ENCODE measurements around the gene ISM1.

Gene ISM1

GRCh38 chr20:13256606-13257005 lies 35.5 kb downstream of the ISM1 start:
- Histone ChIP-seq H3K4me2 (ENCODE audit: low read length) (no peak overlapping the region), H3K4me1 (ENCODE audit: insufficient read depth, low read length, severe bottlenecking) (no peaks in the 10 kb centered on the region), H3F3A (ENCODE audit: insufficient read depth, low read length) (no peaks in the 10 kb centered on the region), H4K20me1 (ENCODE audit: insufficient read depth, low read length) (no peaks in the 10 kb centered on the region), H3K36me3 (ENCODE audit: insufficient read depth, low read length) (no peaks in the 10 kb centered on the region), H3K79me2 (ENCODE audit: insufficient read depth, low read length) (no peaks in the 10 kb centered on the region), H2AFZ (ENCODE audit: low read length) (no peak overlapping the region), H3K27ac (ENCODE audit: low read depth, low read length, poor library complexity, severe bottlenecking) (no peak overlapping the region), H3K4me3 (ENCODE audit: low read depth, low read length, poor library complexity, severe bottlenecking) (no peak overlapping the region), H3K9me2 (ENCODE audit: low read depth, low read length) (no peaks in the 10 kb centered on the region), H3K27me3 (ENCODE audit: insufficient read depth, low read length) (no peaks in the 10 kb centered on the region), H3K9me3 (ENCODE audit: low read length) (no peaks in the 10 kb centered on the region), H3K9ac (ENCODE audit: low read length) (no peak overlapping the region)
- no peak for TF ChIP-seq EZH2 (IDR thresholded peaks at IDR 0.05; ENCODE audit: borderline replicate concordance, low read length)
- no peak for TF ChIP-seq CTCF (IDR thresholded peaks at IDR 0.05; ENCODE audit: low read length)

DNA sequence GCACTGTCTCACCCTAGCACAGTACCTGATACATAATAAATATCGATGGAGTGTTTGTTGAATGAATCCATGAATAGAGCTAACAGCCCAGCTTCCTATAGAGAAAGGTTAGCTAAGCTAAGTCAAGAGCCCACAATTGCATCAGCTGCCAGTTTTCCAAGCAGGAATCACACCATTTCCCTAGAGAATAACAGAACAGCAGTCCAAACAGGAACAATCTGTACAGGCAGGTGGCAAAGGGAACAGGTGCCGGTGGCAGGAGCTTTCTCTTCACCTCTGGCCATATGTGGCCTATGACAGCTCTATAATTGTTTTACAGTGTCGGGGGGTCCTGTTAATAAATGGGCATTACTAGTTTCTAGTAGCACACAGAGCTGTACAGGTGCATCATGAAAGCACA lies 38.8 kb downstream of the ISM1 start:
- H3K9me2 ChIP-seq (ENCODE audit: low read depth, low read length), result no peaks in the 10 kb centered on the region

GRCh38 chr20:13260650-13261279 lies 39.7 kb downstream of the ISM1 start:
- H3K27me3 ChIP-seq (ENCODE audit: insufficient read depth, low read length), result no peaks in the 10 kb centered on the region
- H3K9me3 ChIP-seq (ENCODE audit: low read length), result no peaks in the 10 kb centered on the region
- H2AFZ ChIP-seq (ENCODE audit: low read length), result no peak overlapping the region
- no peaks in the 10 kb centered on the region for H3K9me2 ChIP-seq (ENCODE audit: low read depth, low read length)
- no peaks in the 10 kb centered on the region for H3K4me1 ChIP-seq (ENCODE audit: insufficient read depth, low read length, severe bottlenecking)
- H3K9ac ChIP-seq (ENCODE audit: low read length), result no peak overlapping the region
- H3K79me2 ChIP-seq (ENCODE audit: insufficient read depth, low read length), result no peaks in the 10 kb centered on the region
- no peaks in the 10 kb centered on the region for H3K36me3 ChIP-seq (ENCODE audit: insufficient read depth, low read length)
- H3F3A ChIP-seq (ENCODE audit: insufficient read depth, low read length), result no peaks in the 10 kb centered on the region
- TF ChIP-seq CTCF (IDR thresholded peaks at IDR 0.05; ENCODE audit: low read length), result no peak
- no peak for TF ChIP-seq EZH2 (IDR thresholded peaks at IDR 0.05; ENCODE audit: borderline replicate concordance, low read length)
- H3K4me3 ChIP-seq (ENCODE audit: low read depth, low read length, poor library complexity, severe bottlenecking), result no peak overlapping the region
- H3K27ac ChIP-seq (ENCODE audit: low read depth, low read length, poor library complexity, severe bottlenecking), result no peak overlapping the region
- H3K4me2 ChIP-seq (ENCODE audit: low read length), result no peak overlapping the region
- no peaks in the 10 kb centered on the region for H4K20me1 ChIP-seq (ENCODE audit: insufficient read depth, low read length)

More for the DNA sequence above, 38.8 kb downstream of the ISM1 start:
- no peaks in the 10 kb centered on the region for H3K27me3 ChIP-seq (ENCODE audit: insufficient read depth, low read length)
- no peak overlapping the region for H3K27ac ChIP-seq (ENCODE audit: low read depth, low read length, poor library complexity, severe bottlenecking)
- no peak overlapping the region for H3K4me3 ChIP-seq (ENCODE audit: low read depth, low read length, poor library complexity, severe bottlenecking)
- H3K79me2 ChIP-seq (ENCODE audit: insufficient read depth, low read length), result no peaks in the 10 kb centered on the region
- H2AFZ ChIP-seq (ENCODE audit: low read length), result no peak overlapping the region
- H3K36me3 ChIP-seq (ENCODE audit: insufficient read depth, low read length), result no peaks in the 10 kb centered on the region
- H3K4me1 ChIP-seq (ENCODE audit: insufficient read depth, low read length, severe bottlenecking), result no peaks in the 10 kb centered on the region
- H3F3A ChIP-seq (ENCODE audit: insufficient read depth, low read length), result no peaks in the 10 kb centered on the region
- TF ChIP-seq EZH2 (IDR thresholded peaks at IDR 0.05; ENCODE audit: borderline replicate concordance, low read length) (no peak), CTCF (IDR thresholded peaks at IDR 0.05; ENCODE audit: low read length) (no peak)
- no peak overlapping the region for H3K4me2 ChIP-seq (ENCODE audit: low read length)
- H4K20me1 ChIP-seq (ENCODE audit: insufficient read depth, low read length), result no peaks in the 10 kb centered on the region
- H3K9ac ChIP-seq (ENCODE audit: low read length), result no peak overlapping the region
- H3K9me3 ChIP-seq (ENCODE audit: low read length), result no peaks in the 10 kb centered on the region
